Measurements from ENCODE around the gene C5orf22.
"Not testable (repeated sequence)": the region's sequence is repeated elsewhere in the genome, so short reads cannot be mapped to it uniquely, and the experiment has no call there.

DNA sequence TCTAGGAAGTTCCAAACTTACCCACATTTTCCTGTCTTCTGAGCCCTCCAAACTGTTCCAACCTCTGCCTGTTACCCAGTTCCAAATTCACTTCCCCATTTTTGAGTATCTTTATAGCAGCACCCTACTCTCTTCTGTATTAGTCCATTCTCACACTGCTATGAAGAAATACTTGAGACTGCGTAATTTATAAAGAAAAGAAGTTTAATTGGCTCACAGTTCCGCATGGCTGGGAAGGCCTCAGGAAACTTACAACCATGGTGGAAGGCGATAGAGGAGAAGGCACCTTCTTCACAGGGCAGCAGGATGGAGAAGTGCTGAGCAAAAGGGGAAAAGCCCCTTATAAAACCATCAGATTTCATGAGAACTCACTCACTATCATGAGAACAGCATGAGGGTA is 34.3 kb downstream of the C5orf22 start:
- TF ChIP-seq, protein P1, sequence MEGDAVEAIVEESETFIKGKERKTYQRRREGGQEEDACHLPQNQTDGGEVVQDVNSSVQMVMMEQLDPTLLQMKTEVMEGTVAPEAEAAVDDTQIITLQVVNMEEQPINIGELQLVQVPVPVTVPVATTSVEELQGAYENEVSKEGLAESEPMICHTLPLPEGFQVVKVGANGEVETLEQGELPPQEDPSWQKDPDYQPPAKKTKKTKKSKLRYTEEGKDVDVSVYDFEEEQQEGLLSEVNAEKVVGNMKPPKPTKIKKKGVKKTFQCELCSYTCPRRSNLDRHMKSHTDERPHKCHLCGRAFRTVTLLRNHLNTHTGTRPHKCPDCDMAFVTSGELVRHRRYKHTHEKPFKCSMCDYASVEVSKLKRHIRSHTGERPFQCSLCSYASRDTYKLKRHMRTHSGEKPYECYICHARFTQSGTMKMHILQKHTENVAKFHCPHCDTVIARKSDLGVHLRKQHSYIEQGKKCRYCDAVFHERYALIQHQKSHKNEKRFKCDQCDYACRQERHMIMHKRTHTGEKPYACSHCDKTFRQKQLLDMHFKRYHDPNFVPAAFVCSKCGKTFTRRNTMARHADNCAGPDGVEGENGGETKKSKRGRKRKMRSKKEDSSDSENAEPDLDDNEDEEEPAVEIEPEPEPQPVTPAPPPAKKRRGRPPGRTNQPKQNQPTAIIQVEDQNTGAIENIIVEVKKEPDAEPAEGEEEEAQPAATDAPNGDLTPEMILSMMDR (IDR thresholded peaks at IDR 0.05 in 4 of 5, conservative IDR thresholded peaks at IDR 0.05 in 1 of 5), result not testable (repeated sequence)
- TF ChIP-seq POLR2A (IDR thresholded peaks at IDR 0.05), result not testable (repeated sequence)

All from gastrocnemius medialis (tissue), 4 donors.